OCI-LY7 (cell line): ENCODE measurements around the gene ALDH1L1. TPM values are rescaled to one million over a fixed set of nuclear protein-coding genes. Genes with fewer than 3 reads are reported as not detected.

Experiments
- BruUV-seq: library from RNA; stranded (reverse); fragments of 400-500 nt; replicated peaks from 2 replicates; lab custom pipeline; 2021; lab: Mats Ljungman, UMichigan
- CTCF ChIA-PET: fragments of 300-600 bp; sonication (Branson Sonifier 250); formaldehyde crosslinking; loops from one replicate; lab custom pipeline; 2022; ENCODE audit warnings: antibody characterized with exemption; ENCODE audit not compliant: unreplicated experiment; lab: Charles Lee
- POLR2A ChIA-PET: fragments of 300-600 bp; sonication (Branson Sonifier 250); formaldehyde crosslinking; loops from one replicate; lab custom pipeline; 2022; ENCODE audit warnings: antibody characterized with exemption; lab: Charles Lee
- DNase-seq: peaks from one replicate; pipeline ENCODE4 v3.0.0-alpha.2; 2015; ENCODE audit warnings: low spot score
- H2AFZ ChIP-seq: fragments of 200-600 bp; sonication (generic), shearing (Covaris generic); 2 replicates; pipeline ENCODE4 v1.6.1; 2014; ENCODE audit warnings: mild to moderate bottlenecking, antibody characterized with exemption, low read length, moderate library complexity
- H3K27ac ChIP-seq: fragments of 200-600 bp; sonication (generic); 2 replicates; pipeline ENCODE4 v1.5.1; 2014; ENCODE audit warnings: mixed run types, low read depth, mild to moderate bottlenecking, moderate library complexity, low read length, inconsistent platforms; ENCODE audit not compliant: poor library complexity, severe bottlenecking
- H3K36me3 ChIP-seq: fragments of 200-600 bp; sonication (generic); 2 replicates; pipeline ENCODE4 v1.6.1; 2014; ENCODE audit warnings: mild to moderate bottlenecking, antibody characterized with exemption, low read length, moderate library complexity, mixed read lengths; ENCODE audit not compliant: insufficient read depth
- H3K4me1 ChIP-seq: fragments of 200-600 bp; sonication (generic); 2 replicates; pipeline ENCODE4 v1.5.1; 2014; ENCODE audit warnings: mild to moderate bottlenecking, low read length; ENCODE audit not compliant: insufficient read depth, poor library complexity, severe bottlenecking
- H3K4me2 ChIP-seq: fragments of 200-600 bp; sonication (generic); 2 replicates; pipeline ENCODE4 v1.6.1; 2014; ENCODE audit warnings: mild to moderate bottlenecking, low read length
- H3K4me3 ChIP-seq: fragments of 200-600 bp; sonication (generic); 2 replicates; pipeline ENCODE4 v1.5.1; 2014; ENCODE audit warnings: mild to moderate bottlenecking, low read depth, low read length; ENCODE audit not compliant: poor library complexity, severe bottlenecking
- H3K79me2 ChIP-seq: fragments of 200-600 bp; sonication (generic); 2 replicates; pipeline ENCODE4 v1.6.1; 2016; ENCODE audit warnings: low read depth, mild to moderate bottlenecking, low read length, moderate library complexity, mixed read lengths; ENCODE audit not compliant: insufficient read depth
- H3K9me2 ChIP-seq: fragments of 200-600 bp; sonication (generic); 2 replicates; pipeline ENCODE4 v1.6.1; 2016; ENCODE audit warnings: mild to moderate bottlenecking, low read length, mixed read lengths; ENCODE audit not compliant: insufficient read depth
- H3K9me3 ChIP-seq: fragments of 200-600 bp; sonication (generic); 2 replicates; pipeline ENCODE4 v1.6.1; 2014; ENCODE audit warnings: mild to moderate bottlenecking, mixed run types, low read length, mixed read lengths
- H4K20me1 ChIP-seq: fragments of 200-600 bp; sonication (generic); 2 replicates; pipeline ENCODE4 v1.6.1; 2014; ENCODE audit warnings: mild to moderate bottlenecking, antibody characterized with exemption, low read length, moderate library complexity, mixed read lengths; ENCODE audit not compliant: insufficient read depth
- EZH2phosphoT487 ChIP-seq: fragments of 200-600 bp; sonication (generic); IDR thresholded peaks from 2 replicates; pipeline ENCODE4 v1.6.1; 2018; ENCODE audit warnings: low read depth, borderline replicate concordance, mild to moderate bottlenecking, mixed run types, antibody characterized with exemption, low read length, moderate library complexity, mixed read lengths
- intact Hi-C: fragments of 100-400 bp; cut with micrococcal nuclease; formaldehyde crosslinking; loops from one replicate; pipeline ENCODE4 v1.10.0; 2022; ENCODE audit not compliant: unreplicated experiment
- total RNA-seq, 2 experiments: library from RNA; depleted of rRNA in 1 of 2; stranded (reverse); fragments of >200 nt in 1 of 2; shearing (Covaris generic) in 1 of 2; gene quantifications; 2 replicates each; pipeline ENCODE4 v1.2.3, GENCODE V29; 2014 to 2022
- TF ChIP-seq, protein P1 (sequence below): fragments of 200-600 bp; sonication (generic); conservative IDR thresholded peaks from 2 replicates; pipeline ENCODE4 v1.5.1; 2014; ENCODE audit warnings: mild to moderate bottlenecking, antibody characterized with exemption, low read length, moderate library complexity, mixed read lengths

ALDH1L1 gene
- total RNA-seq, 2 experiments from 2014 or later: not detected

DNA sequence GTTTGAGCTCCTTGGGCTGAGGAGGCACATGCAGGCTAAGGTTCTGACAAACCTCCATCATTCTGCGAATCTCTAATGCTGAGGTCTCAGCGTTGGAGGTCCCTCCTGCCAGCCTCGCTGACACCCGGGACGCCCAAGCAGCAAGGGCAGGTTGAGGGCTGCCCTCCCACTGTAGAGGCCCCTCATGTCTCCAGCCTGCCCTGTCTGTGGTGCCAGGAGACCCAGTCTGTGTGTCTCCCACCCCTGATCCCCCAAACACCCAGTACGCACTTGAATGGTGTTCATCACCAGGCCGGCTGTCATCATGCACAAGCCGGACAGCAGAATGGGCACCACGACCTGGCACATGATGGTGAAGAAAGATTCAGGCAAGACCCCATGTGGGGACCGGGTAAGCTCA is 124.3 kb downstream of the ALDH1L1 start:
- H3K79me2 ChIP-seq: no peaks in the 10 kb centered on the region
- no peaks in the 10 kb centered on the region for H4K20me1 ChIP-seq
- ChIA-PET CTCF (no interaction called here), POLR2A (no interaction called here)
- H2AFZ ChIP-seq: no peak overlapping the region
- no peak overlapping the region for H3K4me3 ChIP-seq
- no peak overlapping the region for H3K27ac ChIP-seq
- no peaks in the 10 kb centered on the region for H3K4me1 ChIP-seq
- no TSS peak for BruUV-seq
- H3K9me2 ChIP-seq: no peaks in the 10 kb centered on the region
- TF ChIP-seq, protein P1, sequence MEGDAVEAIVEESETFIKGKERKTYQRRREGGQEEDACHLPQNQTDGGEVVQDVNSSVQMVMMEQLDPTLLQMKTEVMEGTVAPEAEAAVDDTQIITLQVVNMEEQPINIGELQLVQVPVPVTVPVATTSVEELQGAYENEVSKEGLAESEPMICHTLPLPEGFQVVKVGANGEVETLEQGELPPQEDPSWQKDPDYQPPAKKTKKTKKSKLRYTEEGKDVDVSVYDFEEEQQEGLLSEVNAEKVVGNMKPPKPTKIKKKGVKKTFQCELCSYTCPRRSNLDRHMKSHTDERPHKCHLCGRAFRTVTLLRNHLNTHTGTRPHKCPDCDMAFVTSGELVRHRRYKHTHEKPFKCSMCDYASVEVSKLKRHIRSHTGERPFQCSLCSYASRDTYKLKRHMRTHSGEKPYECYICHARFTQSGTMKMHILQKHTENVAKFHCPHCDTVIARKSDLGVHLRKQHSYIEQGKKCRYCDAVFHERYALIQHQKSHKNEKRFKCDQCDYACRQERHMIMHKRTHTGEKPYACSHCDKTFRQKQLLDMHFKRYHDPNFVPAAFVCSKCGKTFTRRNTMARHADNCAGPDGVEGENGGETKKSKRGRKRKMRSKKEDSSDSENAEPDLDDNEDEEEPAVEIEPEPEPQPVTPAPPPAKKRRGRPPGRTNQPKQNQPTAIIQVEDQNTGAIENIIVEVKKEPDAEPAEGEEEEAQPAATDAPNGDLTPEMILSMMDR: no peak
- no peak for TF ChIP-seq EZH2phosphoT487
- H3K9me3 ChIP-seq: no peaks in the 10 kb centered on the region
- H3K4me2 ChIP-seq: no peak overlapping the region
- no peak for DNase-seq
- H3K36me3 ChIP-seq: no peaks in the 10 kb centered on the region
- intact Hi-C loops: no loop called here

DNA sequence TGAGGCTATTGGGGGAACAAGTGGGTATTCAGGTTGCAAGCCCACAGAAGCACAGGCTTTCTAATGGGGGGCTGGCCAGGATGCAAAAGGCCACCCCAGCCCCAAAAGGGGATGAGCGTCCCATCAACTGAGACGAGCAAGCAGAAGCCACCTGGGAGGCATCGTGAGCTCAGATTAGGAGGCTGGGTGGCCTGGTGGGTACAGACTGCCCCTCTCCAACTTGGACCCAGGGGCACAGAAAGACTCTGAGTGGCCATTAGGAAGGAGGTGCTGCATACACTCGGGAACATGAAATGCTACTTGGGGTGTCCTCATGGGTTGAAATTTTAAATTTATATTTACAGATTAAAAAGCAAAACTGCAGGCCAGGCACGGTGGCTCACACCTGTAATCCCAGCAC is 125.5 kb downstream of the ALDH1L1 start:
- no peaks in the 10 kb centered on the region for H3K79me2 ChIP-seq
- H3K4me2 ChIP-seq: no peak overlapping the region
- no TSS peak for BruUV-seq
- TF ChIP-seq, protein P1: no peak
- no peak for TF ChIP-seq EZH2phosphoT487
- intact Hi-C loops: no loop called here
- ChIA-PET POLR2A (no interaction called here), CTCF (no interaction called here)
- no peaks in the 10 kb centered on the region for H3K36me3 ChIP-seq
- H3K9me2 ChIP-seq: no peaks in the 10 kb centered on the region
- DNase-seq: no peak
- H3K4me1 ChIP-seq: no peaks in the 10 kb centered on the region
- no peak overlapping the region for H3K4me3 ChIP-seq
- no peak overlapping the region for H3K27ac ChIP-seq
- H3K9me3 ChIP-seq: no peaks in the 10 kb centered on the region
- no peak overlapping the region for H2AFZ ChIP-seq
- no peaks in the 10 kb centered on the region for H4K20me1 ChIP-seq

- CTCF ChIA-PET: no interaction called here
- H3K9me3 ChIP-seq: no peaks in the 10 kb centered on the region
- no peaks in the 10 kb centered on the region for H3K9me2 ChIP-seq
- POLR2A ChIA-PET: no interaction called here
- DNase-seq: no peak
- H3K27ac ChIP-seq: no peak overlapping the region
- H3K4me3 ChIP-seq: no peak overlapping the region
- no peaks in the 10 kb centered on the region for H3K4me1 ChIP-seq
- H3K4me2 ChIP-seq: no peak overlapping the region
- H3K36me3 ChIP-seq: no peaks in the 10 kb centered on the region
- no peaks in the 10 kb centered on the region for H3K79me2 ChIP-seq
- H2AFZ ChIP-seq: no peak overlapping the region
- BruUV-seq: no TSS peak
- intact Hi-C loops: no loop called here
- no peaks in the 10 kb centered on the region for H4K20me1 ChIP-seq
- no peak for TF ChIP-seq EZH2phosphoT487
- TF ChIP-seq, protein P1: no peak
Measured at GRCh38 chr3:126053949-126054569, 126.3 kb downstream of the ALDH1L1 start.
